Myocyte (in vitro differentiated cells): ENCODE measurements around the gene PREB. TPM values are rescaled to one million over a fixed set of nuclear protein-coding genes. Genes with fewer than 3 reads are reported as not detected.
A peak's percentile ranks its signal among the peaks of the same experiment; 100 is the strongest.
"Not testable (repeated sequence)": the region's sequence is repeated elsewhere in the genome, so short reads cannot be mapped to it uniquely, and the experiment has no call there.

Experiments used
- DNase-seq: peaks from one replicate; pipeline ENCODE4 v3.0.0-alpha.2; 2012; ENCODE audit warnings: low read depth
- total RNA-seq: library from RNA; depleted of rRNA; stranded (reverse); fragments of >200 nt; gene quantifications from 2 replicates; pipeline ENCODE4 v1.2.3, GENCODE V29; 2014

The PREB gene
- total RNA-seq, 1 donor from 2014 or later: 90.0 TPM

- no peak for DNase-seq
Observed at GRCh38 chr2:27127883-27128667, 6.4 kb downstream of the PREB start.

GRCh38 chr2:27126252-27126710 is 8.2 kb downstream of the PREB start:
- no peak for DNase-seq

- no peak for DNase-seq
Observed at GRCh38 chr2:27125104-27125503, 9.3 kb downstream of the PREB start.

- peak; percentile 21 for DNase-seq
Observed at GRCh38 chr2:27123302-27124150, 10.9 kb downstream of the PREB start, which contains the start of gene ABHD1. Gene ABHD1 (plus strand): TSS chr2:27123815. CDS start chr2:27123949, 134 bp downstream.

- no peak for DNase-seq
Observed at GRCh38 chr2:27122791-27123190, 11.6 kb downstream of the PREB start.

GRCh38 chr2:27121906-27122305 is 12.5 kb downstream of the PREB start:
- DNase-seq: no peak

GRCh38 chr2:27119330-27119670 is 15.1 kb downstream of the PREB start:
- DNase-seq: not testable (repeated sequence)

- no peak for DNase-seq
Observed at GRCh38 chr2:27118525-27119329, 15.7 kb downstream of the PREB start, which contains the start of gene CGREF1. Gene CGREF1 (minus strand): TSS chr2:27119128. CDS start chr2:27104366, 14,762 bp downstream.

- DNase-seq: no peak
Observed at GRCh38 chr2:27117995-27118524, 16.4 kb downstream of the PREB start.

- no peak for DNase-seq
Observed at GRCh38 chr2:27115519-27115918, 18.9 kb downstream of the PREB start.

GRCh38 chr2:27111392-27112078 is 22.9 kb downstream of the PREB start:
- DNase-seq: not testable (repeated sequence)

GRCh38 chr2:27110603-27111352 is 23.7 kb downstream of the PREB start:
- not testable (repeated sequence) for DNase-seq

- DNase-seq: no peak
Observed at GRCh38 chr2:27109083-27109482, 25.4 kb downstream of the PREB start.

- no peak for DNase-seq
Observed at GRCh38 chr2:27108221-27108620, 26.2 kb downstream of the PREB start.

- no peak for DNase-seq
Observed at GRCh38 chr2:27105981-27106380, 28.5 kb downstream of the PREB start.

GRCh38 chr2:27102329-27102728 is 32.1 kb downstream of the PREB start:
- no peak for DNase-seq

- DNase-seq: no peak
Observed at GRCh38 chr2:27100036-27100435, 34.4 kb downstream of the PREB start.

- DNase-seq: no peak
Observed at GRCh38 chr2:27099334-27099955, 35.0 kb downstream of the PREB start.

- no peak for DNase-seq
Observed at GRCh38 chr2:27097341-27097740, 37.1 kb downstream of the PREB start.
